NCI-H526 (cell line): ENCODE data around the gene DAAM2.

Experiments
- DNase-seq, 2 experiments: peaks; one replicate each; lab custom pipeline; 2025; lab: John Stamatoyannopoulos, UW

Gene DAAM2

DNA sequence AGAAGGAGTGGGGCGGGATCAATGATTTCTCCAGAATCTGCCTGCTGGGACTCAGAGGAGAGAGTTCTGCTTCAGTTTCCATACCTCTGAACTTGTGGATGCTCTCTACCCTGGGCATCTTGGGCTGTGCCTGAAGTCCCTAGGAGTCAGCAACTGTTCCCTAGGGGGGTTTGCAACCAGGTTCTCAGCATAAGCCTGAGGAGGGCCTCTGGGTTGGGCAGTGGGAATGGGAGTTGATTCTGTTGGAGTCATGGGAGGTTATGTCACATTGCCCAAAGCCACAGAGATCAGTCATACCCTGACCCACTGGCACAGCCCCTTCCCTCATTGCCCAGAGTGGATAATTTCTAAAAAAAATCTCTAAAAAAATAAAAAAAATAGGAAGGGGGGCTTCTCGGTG lies 94.7 kb downstream of the DAAM2 start:
- DNase-seq: no peak

DNA sequence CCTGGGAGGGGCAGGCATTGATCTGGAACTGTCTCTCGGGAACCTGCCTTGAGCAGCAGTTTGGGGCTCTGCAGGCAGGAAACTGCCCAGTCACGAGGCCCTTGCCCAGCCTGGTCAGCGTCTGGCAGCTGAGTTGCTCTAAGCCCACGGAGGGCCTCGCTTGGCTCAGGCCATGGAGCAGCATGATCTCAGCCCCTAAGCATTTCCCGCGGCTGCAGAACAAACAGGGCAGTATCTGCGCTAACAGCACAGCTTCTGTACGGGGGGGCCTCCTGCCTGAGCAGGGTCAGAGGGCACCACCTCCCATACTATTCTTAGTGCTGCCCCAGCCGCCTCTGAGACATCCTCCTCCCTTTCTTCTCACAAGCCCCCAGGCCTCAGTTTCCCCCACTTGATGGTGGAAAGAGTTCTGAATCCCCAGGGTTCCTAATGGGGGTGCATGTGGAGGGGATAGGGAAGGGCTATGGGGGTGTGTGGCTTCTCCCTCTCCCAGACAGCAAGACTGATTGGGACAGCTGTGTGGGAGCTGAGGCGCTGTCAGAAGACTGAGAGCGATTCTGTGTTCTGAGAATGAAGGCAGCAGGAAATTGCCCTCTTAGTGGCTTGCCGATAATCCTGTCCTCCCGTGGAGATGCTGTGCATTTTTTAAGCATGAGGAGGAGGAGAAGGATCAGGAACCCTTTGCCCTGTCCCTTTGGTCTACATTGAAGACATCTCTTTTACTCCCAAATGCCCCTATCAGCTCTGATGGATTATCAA lies 95.7 kb downstream of the DAAM2 start:
- DNase-seq: no peak

- DNase-seq: no peak
Measured at GRCh38 chr6:39889229-39889628, 97.1 kb downstream of the DAAM2 start.

- no peak for DNase-seq
Measured at GRCh38 chr6:39891353-39891752, 99.2 kb downstream of the DAAM2 start.

GRCh38 chr6:39891976-39892375 lies 99.8 kb downstream of the DAAM2 start:
- DNase-seq: no peak

- peak in 1 of 2 experiments; percentile 77 for DNase-seq
Measured at GRCh38 chr6:39892490-39893129, 100.4 kb downstream of the DAAM2 start.

- no peak for DNase-seq
Measured at GRCh38 chr6:39893286-39893685, 101.1 kb downstream of the DAAM2 start.

DNA sequence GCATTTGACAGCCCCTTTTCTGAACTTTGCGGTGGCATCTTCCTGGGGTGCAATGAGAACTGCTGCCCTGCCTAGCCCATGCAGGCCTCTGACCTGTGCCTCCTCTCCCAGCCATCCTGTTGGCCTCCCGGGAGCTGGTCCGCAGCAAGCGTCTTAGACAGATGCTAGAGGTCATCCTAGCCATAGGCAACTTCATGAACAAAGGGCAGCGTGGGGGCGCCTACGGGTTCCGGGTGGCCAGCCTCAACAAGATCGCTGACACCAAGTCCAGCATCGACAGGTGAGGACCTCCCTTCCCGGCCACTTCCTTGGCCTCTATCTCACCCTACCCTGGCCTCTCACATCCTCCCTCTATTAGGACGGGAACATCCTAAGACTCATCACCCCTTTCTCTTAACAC lies 104.5 kb downstream of the DAAM2 start:
- DNase-seq: no peak

DNA sequence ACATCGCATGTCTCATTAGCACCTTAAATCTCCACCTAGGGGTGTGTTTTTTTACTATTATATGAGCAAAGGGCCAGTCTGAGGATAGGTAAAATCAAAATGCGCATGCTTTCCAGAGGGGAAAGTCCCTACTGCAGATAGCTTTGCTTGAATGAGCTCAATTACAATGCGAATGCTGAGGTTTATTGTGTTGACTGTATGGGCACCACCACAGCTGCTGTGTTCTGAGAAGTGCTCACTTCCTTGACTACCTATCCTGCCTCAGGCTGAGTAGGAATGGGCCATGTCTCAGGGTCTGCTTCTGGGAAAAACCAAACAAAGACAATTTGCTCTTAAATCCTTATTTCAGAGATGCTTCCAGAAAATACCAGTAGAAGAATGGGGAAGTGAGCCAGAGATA lies 105.5 kb downstream of the DAAM2 start:
- no peak for DNase-seq

GRCh38 chr6:39898625-39899024 lies 106.4 kb downstream of the DAAM2 start:
- no peak for DNase-seq

DNA sequence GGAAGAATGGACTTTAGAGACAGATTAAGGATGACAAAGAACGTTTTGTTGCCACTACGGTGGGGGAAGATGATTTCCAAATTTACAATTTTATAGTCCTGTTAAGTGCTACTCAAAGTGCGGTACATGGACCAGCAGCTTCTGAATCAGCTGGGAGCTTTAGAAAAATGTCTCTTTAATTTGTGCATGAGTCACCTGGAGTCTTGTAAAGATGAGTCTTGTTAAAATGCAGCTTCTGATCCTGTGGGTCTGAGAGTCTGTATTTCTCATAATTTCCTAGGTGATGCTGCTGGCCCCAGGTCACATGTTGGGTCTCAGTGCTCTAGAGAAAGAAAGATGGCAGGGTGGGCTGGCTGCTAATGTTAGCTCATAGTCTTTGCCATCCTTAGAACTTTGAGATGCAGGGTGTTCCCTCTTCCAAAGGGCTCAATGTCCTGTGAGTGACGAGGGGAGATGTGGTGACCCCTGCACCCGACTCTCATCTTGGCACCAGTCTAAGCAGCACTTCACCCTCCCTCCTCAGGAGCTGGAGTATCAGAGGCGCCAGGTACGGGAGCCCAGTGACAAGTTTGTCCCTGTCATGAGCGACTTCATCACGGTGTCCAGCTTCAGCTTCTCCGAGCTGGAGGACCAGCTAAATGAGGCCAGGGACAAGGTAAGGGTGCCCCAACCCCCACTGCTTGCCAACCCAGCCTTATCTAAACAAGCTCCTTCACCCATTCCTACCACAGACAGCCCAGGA lies 107.5 kb downstream of the DAAM2 start:
- no peak for DNase-seq

GRCh38 chr6:39901116-39901655 lies 109.0 kb downstream of the DAAM2 start:
- no peak for DNase-seq

- no peak for DNase-seq
Measured at GRCh38 chr6:39901670-39902069, 109.5 kb downstream of the DAAM2 start.

GRCh38 chr6:39902136-39902535 lies 110.0 kb downstream of the DAAM2 start:
- no peak for DNase-seq

- peak in 1 of 2 experiments; percentile 11 for DNase-seq
Measured at GRCh38 chr6:39902786-39903465, 110.8 kb downstream of the DAAM2 start.

GRCh38 chr6:39903656-39904055 lies 111.5 kb downstream of the DAAM2 start:
- no peak for DNase-seq

- DNase-seq: no peak
Measured at GRCh38 chr6:39904946-39905639, 112.9 kb downstream of the DAAM2 start.

GRCh38 chr6:39905640-39905975 lies 113.4 kb downstream of the DAAM2 start:
- DNase-seq: no peak

DNA sequence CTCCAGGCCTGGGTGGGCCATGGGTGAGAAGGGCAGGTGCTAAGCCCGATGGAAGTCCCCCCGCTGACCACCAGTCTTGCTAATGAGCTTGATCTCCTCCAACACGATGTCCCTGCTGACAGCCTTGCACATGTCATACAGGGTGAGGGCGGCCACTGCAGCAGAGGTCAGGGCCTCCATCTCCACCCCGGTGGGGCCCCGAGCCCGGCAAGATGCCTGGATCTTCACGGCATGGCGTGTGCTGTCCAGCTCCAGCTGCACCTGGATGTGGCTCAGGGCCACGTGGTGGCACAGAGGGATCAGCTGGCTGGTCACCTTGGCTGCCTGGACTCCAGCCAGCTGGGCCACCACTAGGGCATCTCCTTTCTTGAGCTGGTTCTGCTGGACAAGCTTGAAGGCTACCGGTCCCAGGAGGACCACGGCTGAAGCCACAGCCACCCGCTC lies 114.2 kb downstream of the DAAM2 start:
- no peak for DNase-seq

DNA sequence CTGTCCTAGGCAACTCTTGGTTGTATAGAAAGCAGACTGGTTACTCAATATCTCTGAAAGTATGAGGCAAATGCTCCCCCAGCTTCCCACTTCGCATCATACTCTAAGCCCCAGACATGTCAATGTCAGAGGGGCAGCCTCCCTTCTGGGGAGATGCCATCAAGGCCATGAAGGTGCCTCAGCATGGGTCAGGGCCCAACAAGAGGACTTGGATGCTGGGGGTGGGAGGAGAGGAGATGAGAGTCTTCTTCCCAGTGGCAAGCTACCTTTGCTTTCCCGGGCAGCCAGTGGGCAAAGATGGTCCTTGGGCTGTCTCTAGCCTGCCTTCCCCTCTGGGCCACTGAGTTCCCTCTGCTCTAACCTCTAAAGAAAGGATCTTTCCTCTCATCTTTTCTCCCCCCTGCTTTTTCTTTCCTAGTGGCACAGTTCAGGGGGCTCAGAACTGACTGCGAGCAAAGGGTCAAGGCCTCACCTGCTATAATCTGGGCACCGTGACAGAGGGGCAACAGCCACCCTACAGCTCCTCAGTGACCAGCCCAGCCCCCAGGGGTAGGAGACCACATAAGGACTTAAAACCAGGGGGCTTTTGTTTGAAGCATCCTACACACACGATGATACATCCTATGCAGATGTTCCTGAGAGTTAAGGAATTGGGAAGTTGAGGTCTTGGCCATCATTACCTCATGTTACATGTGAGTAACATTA lies 115.8 kb downstream of the DAAM2 start:
- no peak for DNase-seq
